ENCODE results near the gene ACKR2. TPM values are rescaled to one million over a fixed set of nuclear protein-coding genes. Genes with fewer than 3 reads are reported as not detected.

ACKR2 gene
- polyA plus RNA-seq, 1 donor (not counting 4 experiments of a cell fraction or from before 2014, with no cell fraction given): 0.22 TPM

GRCh38 chr3:42908675-42909074 is 99.4 kb downstream of the ACKR2 start:
- H3K79me2 ChIP-seq (ENCODE audit: control insufficient read depth, insufficient read depth, low read length): no peaks in the 10 kb centered on the region
- TF ChIP-seq CTCF (optimal IDR thresholded peaks at IDR 0.05 in 1 of 3, IDR thresholded peaks at IDR 0.05 in 1 of 3, conservative IDR thresholded peaks at IDR 0.05 in 1 of 3; ENCODE audit: extremely low read depth in 1 of 3, insufficient read depth in 2 of 3, low read length in 3 of 3) (no peak), EZH2 (IDR thresholded peaks at IDR 0.05; ENCODE audit: low read length) (no peak)
- no peak overlapping the region for H3K4me2 ChIP-seq (ENCODE audit: control insufficient read depth, extremely low read depth, insufficient read depth, low read depth, low read length)
- no peak overlapping the region for H3K9ac ChIP-seq (ENCODE audit: control insufficient read depth, extremely low read depth, insufficient read depth, low read length)
- H3K27me3 ChIP-seq (ENCODE audit: control insufficient read depth, extremely low read depth, insufficient read depth, low read length): peaks cover 27% of the 10 kb centered on the region
- H4K20me1 ChIP-seq (ENCODE audit: control insufficient read depth, extremely low read depth, insufficient read depth, low read length): no peaks in the 10 kb centered on the region
- no peak overlapping the region for H2AFZ ChIP-seq (ENCODE audit: control insufficient read depth, low read length)
- H3K9me3 ChIP-seq (ENCODE audit: control insufficient read depth, low read depth, low read length): no peaks in the 10 kb centered on the region
- H3K4me3 ChIP-seq (ENCODE audit: control insufficient read depth in 2 of 3, extremely low read depth in 1 of 3, insufficient read depth in 2 of 3, low read depth in 1 of 3, low read length in 3 of 3): no peak overlapping the region
- no peaks in the 10 kb centered on the region for H3K36me3 ChIP-seq (ENCODE audit: control insufficient read depth in 2 of 2, extremely low read depth in 1 of 2, insufficient read depth in 2 of 2, low read length in 2 of 2)
- H3K4me1 ChIP-seq (ENCODE audit: control insufficient read depth, extremely low read depth, insufficient read depth, low read length): peaks cover 6% of the 10 kb centered on the region
- dilution Hi-C loops (cut with MboI; ENCODE audit: extremely low pct_ligation_motif_present, low sequenced_read_pairs): no loop called here
- no peaks in the 10 kb centered on the region for H3K9me1 ChIP-seq (ENCODE audit: control insufficient read depth, extremely low read depth, insufficient read depth, low read length)
- H3K27ac ChIP-seq (ENCODE audit: control insufficient read depth, insufficient read depth, low read length): no peak overlapping the region
- no peak for DNase-seq (ENCODE audit: low read depth, low spot score)
- FAIRE-seq: no peak

GRCh38 chr3:42911551-42911950 is 102.3 kb downstream of the ACKR2 start:
- dilution Hi-C loops (cut with MboI; ENCODE audit: extremely low pct_ligation_motif_present, low sequenced_read_pairs): no loop called here
- FAIRE-seq (no peak), DNase-seq (ENCODE audit: low read depth, low spot score) (no peak)
- Histone ChIP-seq H3K27ac (ENCODE audit: control insufficient read depth, insufficient read depth, low read length) (no peak overlapping the region), H3K9me1 (ENCODE audit: control insufficient read depth, extremely low read depth, insufficient read depth, low read length) (no peaks in the 10 kb centered on the region), H3K4me1 (ENCODE audit: control insufficient read depth, extremely low read depth, insufficient read depth, low read length) (peaks cover 3% of the 10 kb centered on the region), H3K4me3 (ENCODE audit: control insufficient read depth in 2 of 3, extremely low read depth in 1 of 3, insufficient read depth in 2 of 3, low read depth in 1 of 3, low read length in 3 of 3) (no peak overlapping the region), H3K9me3 (ENCODE audit: control insufficient read depth, low read depth, low read length) (peaks cover 12% of the 10 kb centered on the region), H3K4me2 (ENCODE audit: control insufficient read depth, extremely low read depth, insufficient read depth, low read depth, low read length) (no peak overlapping the region), H2AFZ (ENCODE audit: control insufficient read depth, low read length) (no peak overlapping the region), H3K9ac (ENCODE audit: control insufficient read depth, extremely low read depth, insufficient read depth, low read length) (no peak overlapping the region), H3K36me3 (ENCODE audit: control insufficient read depth in 2 of 2, extremely low read depth in 1 of 2, insufficient read depth in 2 of 2, low read length in 2 of 2) (no peaks in the 10 kb centered on the region), H3K27me3 (ENCODE audit: control insufficient read depth, extremely low read depth, insufficient read depth, low read length) (peaks cover 10% of the 10 kb centered on the region), H4K20me1 (ENCODE audit: control insufficient read depth, extremely low read depth, insufficient read depth, low read length) (no peaks in the 10 kb centered on the region), H3K79me2 (ENCODE audit: control insufficient read depth, insufficient read depth, low read length) (no peaks in the 10 kb centered on the region)
- TF ChIP-seq EZH2 (IDR thresholded peaks at IDR 0.05; ENCODE audit: low read length) (no peak), CTCF (optimal IDR thresholded peaks at IDR 0.05 in 1 of 3, IDR thresholded peaks at IDR 0.05 in 1 of 3, conservative IDR thresholded peaks at IDR 0.05 in 1 of 3; ENCODE audit: extremely low read depth in 1 of 3, insufficient read depth in 2 of 3, low read length in 3 of 3) (no peak)

Data from keratinocyte (primary cell).